Measurements from ENCODE around the gene ZNF620.

DNA sequence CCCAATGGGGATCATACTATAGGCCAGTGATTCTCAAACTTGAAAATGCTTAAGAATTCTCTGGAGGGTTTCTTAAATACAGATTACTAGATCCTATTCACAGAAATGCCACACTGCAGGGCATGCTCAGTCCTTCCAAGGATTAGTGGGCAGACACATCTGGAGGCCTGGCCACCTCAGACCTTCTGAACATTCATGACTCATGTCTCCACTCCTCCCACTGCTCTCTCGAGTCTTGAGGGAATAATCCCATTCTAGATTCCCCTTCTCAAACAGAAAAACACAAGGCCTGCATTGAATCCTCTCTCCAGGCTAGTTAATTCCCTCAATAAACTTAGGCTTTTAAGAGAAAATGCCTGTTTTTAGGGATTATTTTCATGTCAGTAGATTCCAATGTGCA lies 41.0 kb downstream of the ZNF620 start:
- TF ChIP-seq, protein P1, sequence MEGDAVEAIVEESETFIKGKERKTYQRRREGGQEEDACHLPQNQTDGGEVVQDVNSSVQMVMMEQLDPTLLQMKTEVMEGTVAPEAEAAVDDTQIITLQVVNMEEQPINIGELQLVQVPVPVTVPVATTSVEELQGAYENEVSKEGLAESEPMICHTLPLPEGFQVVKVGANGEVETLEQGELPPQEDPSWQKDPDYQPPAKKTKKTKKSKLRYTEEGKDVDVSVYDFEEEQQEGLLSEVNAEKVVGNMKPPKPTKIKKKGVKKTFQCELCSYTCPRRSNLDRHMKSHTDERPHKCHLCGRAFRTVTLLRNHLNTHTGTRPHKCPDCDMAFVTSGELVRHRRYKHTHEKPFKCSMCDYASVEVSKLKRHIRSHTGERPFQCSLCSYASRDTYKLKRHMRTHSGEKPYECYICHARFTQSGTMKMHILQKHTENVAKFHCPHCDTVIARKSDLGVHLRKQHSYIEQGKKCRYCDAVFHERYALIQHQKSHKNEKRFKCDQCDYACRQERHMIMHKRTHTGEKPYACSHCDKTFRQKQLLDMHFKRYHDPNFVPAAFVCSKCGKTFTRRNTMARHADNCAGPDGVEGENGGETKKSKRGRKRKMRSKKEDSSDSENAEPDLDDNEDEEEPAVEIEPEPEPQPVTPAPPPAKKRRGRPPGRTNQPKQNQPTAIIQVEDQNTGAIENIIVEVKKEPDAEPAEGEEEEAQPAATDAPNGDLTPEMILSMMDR (conservative IDR thresholded peaks at IDR 0.05; ENCODE audit: low read depth, low read length) = no peak
- TF ChIP-seq EZH2phosphoT487 (IDR thresholded peaks at IDR 0.05; ENCODE audit: borderline replicate concordance, low read length) = no peak
- no peak for TF ChIP-seq EZH2 (IDR thresholded peaks at IDR 0.05; ENCODE audit: low read length, unreplicated experiment)
